ENCODE measurements around the gene MASP2.

DNA sequence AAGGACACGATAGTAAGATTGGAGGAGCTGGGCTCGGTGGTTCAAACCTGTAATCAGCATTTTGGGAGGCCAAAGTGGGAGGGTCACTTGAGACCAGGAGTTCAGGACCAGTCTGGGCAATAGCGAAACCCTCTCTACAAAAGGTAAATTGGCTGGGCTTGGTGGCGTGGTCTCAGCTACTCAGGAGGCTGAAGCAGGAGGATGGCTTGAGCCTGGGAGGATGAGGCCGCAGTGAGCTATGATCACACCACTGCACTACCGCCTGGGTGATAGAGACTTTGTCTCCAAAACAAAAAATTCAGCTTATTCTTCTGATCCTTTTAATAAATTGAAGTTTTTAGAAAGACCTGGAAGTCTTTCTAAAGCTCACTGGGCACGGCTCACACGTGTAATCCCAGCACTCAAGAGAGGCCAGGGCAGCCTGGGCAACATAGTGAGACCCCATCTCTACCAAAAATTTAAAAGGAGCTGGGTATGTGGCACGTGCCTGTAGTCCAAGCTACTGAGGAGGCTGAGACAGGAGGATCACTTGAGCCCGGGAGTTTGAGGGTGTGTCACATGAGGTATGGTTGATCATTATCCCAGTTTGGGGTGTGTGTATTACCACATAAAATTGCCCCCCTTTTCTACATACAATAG lies 15.3 kb downstream of the MASP2 start:
- TF ChIP-seq, protein P1, sequence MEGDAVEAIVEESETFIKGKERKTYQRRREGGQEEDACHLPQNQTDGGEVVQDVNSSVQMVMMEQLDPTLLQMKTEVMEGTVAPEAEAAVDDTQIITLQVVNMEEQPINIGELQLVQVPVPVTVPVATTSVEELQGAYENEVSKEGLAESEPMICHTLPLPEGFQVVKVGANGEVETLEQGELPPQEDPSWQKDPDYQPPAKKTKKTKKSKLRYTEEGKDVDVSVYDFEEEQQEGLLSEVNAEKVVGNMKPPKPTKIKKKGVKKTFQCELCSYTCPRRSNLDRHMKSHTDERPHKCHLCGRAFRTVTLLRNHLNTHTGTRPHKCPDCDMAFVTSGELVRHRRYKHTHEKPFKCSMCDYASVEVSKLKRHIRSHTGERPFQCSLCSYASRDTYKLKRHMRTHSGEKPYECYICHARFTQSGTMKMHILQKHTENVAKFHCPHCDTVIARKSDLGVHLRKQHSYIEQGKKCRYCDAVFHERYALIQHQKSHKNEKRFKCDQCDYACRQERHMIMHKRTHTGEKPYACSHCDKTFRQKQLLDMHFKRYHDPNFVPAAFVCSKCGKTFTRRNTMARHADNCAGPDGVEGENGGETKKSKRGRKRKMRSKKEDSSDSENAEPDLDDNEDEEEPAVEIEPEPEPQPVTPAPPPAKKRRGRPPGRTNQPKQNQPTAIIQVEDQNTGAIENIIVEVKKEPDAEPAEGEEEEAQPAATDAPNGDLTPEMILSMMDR (IDR thresholded peaks at IDR 0.05 in 2 of 3, conservative IDR thresholded peaks at IDR 0.05 in 1 of 3; ENCODE audit: control insufficient read depth in 2 of 3, extremely low read depth in 1 of 3, insufficient read depth in 1 of 3, low read depth in 3 of 3, low read length in 3 of 3), result no peak
- TF ChIP-seq POLR2AphosphoS5 (IDR thresholded peaks at IDR 0.05; ENCODE audit: low read length) (peak; percentile 66; the same call in 1 of the 2 replicates), POLR2A (IDR thresholded peaks at IDR 0.05; ENCODE audit: low read depth, low read length) (no peak), GATAD2B (conservative IDR thresholded peaks at IDR 0.05; ENCODE audit: low read depth) (no peak)
- TF ChIP-seq, protein P2, sequence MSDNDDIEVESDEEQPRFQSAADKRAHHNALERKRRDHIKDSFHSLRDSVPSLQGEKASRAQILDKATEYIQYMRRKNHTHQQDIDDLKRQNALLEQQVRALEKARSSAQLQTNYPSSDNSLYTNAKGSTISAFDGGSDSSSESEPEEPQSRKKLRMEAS (IDR thresholded peaks at IDR 0.05; ENCODE audit: low read depth, low read length), result no peak
- TF ChIP-seq, protein P3, sequence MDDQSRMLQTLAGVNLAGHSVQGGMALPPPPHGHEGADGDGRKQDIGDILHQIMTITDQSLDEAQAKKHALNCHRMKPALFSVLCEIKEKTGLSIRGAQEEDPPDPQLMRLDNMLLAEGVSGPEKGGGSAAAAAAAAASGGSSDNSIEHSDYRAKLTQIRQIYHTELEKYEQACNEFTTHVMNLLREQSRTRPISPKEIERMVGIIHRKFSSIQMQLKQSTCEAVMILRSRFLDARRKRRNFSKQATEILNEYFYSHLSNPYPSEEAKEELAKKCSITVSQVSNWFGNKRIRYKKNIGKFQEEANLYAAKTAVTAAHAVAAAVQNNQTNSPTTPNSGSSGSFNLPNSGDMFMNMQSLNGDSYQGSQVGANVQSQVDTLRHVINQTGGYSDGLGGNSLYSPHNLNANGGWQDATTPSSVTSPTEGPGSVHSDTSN (IDR thresholded peaks at IDR 0.05; ENCODE audit: insufficient replicate concordance, low read depth, low read length), result no peak
- TF ChIP-seq, protein P4, sequence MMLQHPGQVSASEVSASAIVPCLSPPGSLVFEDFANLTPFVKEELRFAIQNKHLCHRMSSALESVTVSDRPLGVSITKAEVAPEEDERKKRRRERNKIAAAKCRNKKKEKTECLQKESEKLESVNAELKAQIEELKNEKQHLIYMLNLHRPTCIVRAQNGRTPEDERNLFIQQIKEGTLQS (IDR thresholded peaks at IDR 0.05; ENCODE audit: borderline replicate concordance, extremely low read depth, low read depth, low read length), result no peak

All from GM12878 (cell line).